BE2C (cell line): ENCODE data around the gene PCA3.

Source experiments
- DNase-seq: peaks from one replicate; pipeline ENCODE4 v3.0.0-alpha.2; 2020
- H3K27me3 ChIP-seq: fragments of 250-450 bp; sonication (Bioruptor Pico); 2 replicates; pipeline ENCODE4 v1.5.1; 2020; ENCODE audit warnings: mild to moderate bottlenecking
- H3K36me3 ChIP-seq: fragments of 250-450 bp; sonication (Bioruptor Pico); 2 replicates; pipeline ENCODE4 v1.5.1; 2020; ENCODE audit warnings: mild to moderate bottlenecking
- H3K4me1 ChIP-seq: fragments of 250-450 bp; sonication (Bioruptor Pico); 2 replicates; pipeline ENCODE4 v1.5.1; 2020
- H3K4me3 ChIP-seq: 2 replicates; pipeline ENCODE4 v1.5.1; 2011; ENCODE audit warnings: low read depth, low read length
- H3K9me3 ChIP-seq: fragments of 250-450 bp; sonication (Bioruptor Pico); 2 replicates; pipeline ENCODE4 v1.5.1; 2020
- CTCF ChIP-seq: IDR thresholded peaks from 2 replicates; pipeline ENCODE4 v1.5.1; 2012; ENCODE audit warnings: mild to moderate bottlenecking, low read depth, low read length

The PCA3 gene

DNA sequence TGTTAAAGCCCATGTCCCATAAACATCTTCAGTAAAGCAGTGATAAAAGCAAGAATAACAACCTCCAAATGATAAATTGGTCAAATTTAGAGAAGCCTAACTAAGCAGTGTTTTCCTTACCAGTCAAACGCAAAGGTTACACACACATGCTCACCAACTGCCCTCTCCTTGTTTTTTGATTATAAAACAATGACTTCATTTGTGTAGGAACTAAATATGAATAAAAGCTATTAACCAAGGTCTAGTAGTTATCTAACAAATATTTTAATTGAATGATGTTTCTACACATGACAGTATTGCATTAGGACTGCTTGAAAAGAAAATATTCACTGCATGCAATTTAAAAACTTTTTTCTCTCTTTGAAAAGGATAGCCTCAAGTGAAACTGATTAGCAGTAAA lies 36.7 kb downstream of the PCA3 start:
- H3K27me3 ChIP-seq, result no peaks in the 10 kb centered on the region
- DNase-seq, result no peak
- no peak overlapping the region for H3K4me3 ChIP-seq
- peaks cover 9% of the 10 kb centered on the region for H3K4me1 ChIP-seq
- no peaks in the 10 kb centered on the region; the same call in 1 of the 2 replicates for H3K36me3 ChIP-seq
- no peak for TF ChIP-seq CTCF
- no peaks in the 10 kb centered on the region for H3K9me3 ChIP-seq

GRCh38 chr9:76803083-76803482 lies 38.8 kb downstream of the PCA3 start:
- H3K9me3 ChIP-seq, result no peaks in the 10 kb centered on the region
- peaks cover 9% of the 10 kb centered on the region for H3K4me1 ChIP-seq
- no peak for DNase-seq
- no peaks in the 10 kb centered on the region for H3K27me3 ChIP-seq
- TF ChIP-seq CTCF, result no peak
- no peaks in the 10 kb centered on the region for H3K36me3 ChIP-seq
- no peak overlapping the region for H3K4me3 ChIP-seq

- DNase-seq, result no peak
- Histone ChIP-seq H3K4me1 (peaks cover 9% of the 10 kb centered on the region), H3K4me3 (no peak overlapping the region), H3K9me3 (no peaks in the 10 kb centered on the region), H3K36me3 (no peaks in the 10 kb centered on the region), H3K27me3 (no peaks in the 10 kb centered on the region)
- no peak for TF ChIP-seq CTCF
Observed at GRCh38 chr9:76803762-76804161, 39.5 kb downstream of the PCA3 start.

DNA sequence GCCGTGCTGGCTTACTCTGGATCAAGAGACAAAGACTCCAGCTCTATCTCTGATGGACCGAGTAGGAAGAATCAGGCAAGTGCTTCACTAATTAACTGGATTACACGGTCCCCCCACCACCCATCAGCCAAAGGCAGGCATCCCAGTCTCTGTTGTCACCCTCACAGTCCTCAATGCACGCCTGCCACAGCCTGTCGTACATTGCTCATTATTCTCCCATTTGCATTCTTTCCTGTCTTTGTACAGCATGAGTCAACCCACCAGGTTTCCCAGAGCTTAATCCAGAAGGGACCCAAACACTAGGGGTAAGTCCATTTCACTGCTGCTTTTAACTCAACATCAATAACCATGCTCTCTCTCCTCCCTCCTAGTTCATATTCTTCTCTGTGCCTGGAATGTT lies 44.4 kb downstream of the PCA3 start:
- no peaks in the 10 kb centered on the region for H3K36me3 ChIP-seq
- H3K4me1 ChIP-seq, result peaks cover 5% of the 10 kb centered on the region
- no peaks in the 10 kb centered on the region for H3K27me3 ChIP-seq
- no peak for DNase-seq
- no peaks in the 10 kb centered on the region for H3K9me3 ChIP-seq
- TF ChIP-seq CTCF, result no peak
- no peak overlapping the region for H3K4me3 ChIP-seq

GRCh38 chr9:76810377-76810957 lies 46.2 kb downstream of the PCA3 start:
- TF ChIP-seq CTCF, result peak; percentile 96
- no peak overlapping the region for H3K4me3 ChIP-seq
- H3K27me3 ChIP-seq, result no peaks in the 10 kb centered on the region
- no peaks in the 10 kb centered on the region for H3K9me3 ChIP-seq
- peak; percentile 69 for DNase-seq
- peaks cover 5% of the 10 kb centered on the region for H3K4me1 ChIP-seq
- no peaks in the 10 kb centered on the region for H3K36me3 ChIP-seq

GRCh38 chr9:76812591-76812990 lies 48.4 kb downstream of the PCA3 start:
- 0 out of 2 replicates have a peak, but pooled peaks cover 3% of the 10 kb centered on the region for H3K36me3 ChIP-seq
- H3K4me3 ChIP-seq, result no peak overlapping the region
- H3K4me1 ChIP-seq, result peaks cover 15% of the 10 kb centered on the region
- DNase-seq, result no peak
- no peaks in the 10 kb centered on the region for H3K27me3 ChIP-seq
- TF ChIP-seq CTCF, result no peak
- no peaks in the 10 kb centered on the region for H3K9me3 ChIP-seq
